Stimulated activated CD4-positive, alpha-beta T cell treated with anti-CD3 and anti-CD28 coated beads, TNF-alpha, amount 100 ng/mL, for 48 hours (primary cell): ENCODE data around the gene COPB1.

ENCODE experiments used
- DNase-seq, 3 donors: peaks; one replicate each; pipeline ENCODE4 v3.0.0-alpha.2; 2020; ENCODE audit warnings: low read depth in 3 of 3

The COPB1 gene

DNA sequence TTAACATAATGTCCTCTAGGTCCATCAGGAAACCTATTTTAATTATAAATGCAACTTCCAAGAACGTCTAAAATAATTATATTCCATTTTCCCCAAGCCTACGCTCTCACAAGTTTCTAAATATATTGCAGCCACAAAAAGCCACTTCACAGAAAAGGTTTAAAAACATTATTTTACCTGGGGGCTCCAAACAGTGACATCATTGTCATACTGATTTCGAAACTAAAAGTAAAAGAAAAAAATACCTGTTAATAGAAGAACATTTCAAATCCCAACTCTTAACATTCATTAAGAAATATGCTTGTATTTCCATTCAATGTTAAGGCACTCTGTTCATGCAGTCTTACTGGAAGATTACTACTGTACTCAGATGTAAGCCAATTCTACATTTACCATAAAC is 19.2 kb upstream of the COPB1 start:
- no peak for DNase-seq

DNA sequence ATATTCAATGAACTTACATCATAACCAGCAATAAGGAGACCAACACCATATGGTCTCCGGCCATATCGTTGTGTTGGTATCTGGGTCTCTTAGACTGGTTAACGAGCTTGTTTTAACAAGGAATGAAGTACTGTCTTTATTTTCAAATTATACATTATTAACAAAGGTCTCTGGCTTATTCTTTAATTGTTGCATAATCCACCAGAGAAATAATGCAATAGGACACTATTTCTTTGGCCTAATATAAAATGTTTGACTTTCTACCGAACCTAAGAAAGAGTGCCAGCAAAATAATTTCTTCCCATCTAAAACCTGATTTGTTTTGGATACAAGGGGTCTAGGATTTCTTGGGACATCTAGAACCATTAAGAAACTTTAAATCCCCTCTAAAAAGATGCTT is 14.2 kb upstream of the COPB1 start:
- DNase-seq: no peak

- no peak for DNase-seq
Observed at GRCh38 chr11:14506532-14506931, 6.9 kb upstream of the COPB1 start.

- DNase-seq: no peak
Observed at GRCh38 chr11:14503023-14503422, 3.4 kb upstream of the COPB1 start.

DNA sequence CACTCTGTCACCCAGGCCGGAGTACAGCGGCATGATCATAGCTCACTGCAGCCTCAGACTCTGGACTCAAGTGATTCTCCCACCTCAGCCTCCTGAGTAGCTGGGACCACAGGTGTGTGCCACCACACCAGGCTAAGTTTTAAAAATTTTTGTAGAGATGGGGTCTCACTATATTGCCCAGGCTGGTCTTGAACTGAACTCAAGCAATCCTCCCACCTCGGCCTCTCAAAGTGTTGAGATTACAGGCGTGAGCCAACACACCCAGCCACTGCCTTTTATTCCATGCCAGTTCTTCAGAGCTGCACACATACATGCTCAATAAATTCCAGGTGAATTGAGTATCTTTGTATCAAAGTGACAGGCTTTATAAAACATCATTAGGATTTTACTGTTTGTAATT is 2.4 kb upstream of the COPB1 start:
- no peak for DNase-seq

GRCh38 chr11:14500181-14500651 is 605 bp upstream of the COPB1 start:
- peak in 1 of 3 donors; percentile 8 for DNase-seq

DNA sequence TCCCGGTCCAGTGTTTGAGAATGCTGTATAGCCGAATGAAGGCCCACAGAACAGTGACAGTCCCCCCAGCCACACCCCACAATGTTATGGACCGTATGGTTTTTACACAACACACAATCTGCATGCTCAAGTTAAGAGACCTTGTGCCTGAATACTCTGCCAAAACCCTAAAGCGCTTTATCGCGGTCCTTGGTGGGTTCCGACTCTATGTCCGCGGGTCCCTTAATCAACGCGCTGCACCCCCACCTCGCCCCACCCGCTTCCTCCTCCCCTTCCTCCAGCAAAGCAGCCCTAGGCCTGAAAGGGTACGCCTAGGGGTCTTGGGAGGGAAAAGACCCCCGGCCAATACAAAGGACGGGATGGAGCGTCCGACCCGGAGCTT is 442 bp downstream of the COPB1 start:
- peak in 2 of 3 donors; percentile 7 to 31 for DNase-seq

- no peak for DNase-seq
Observed at GRCh38 chr11:14480716-14481115, 18.9 kb downstream of the COPB1 start.

DNA sequence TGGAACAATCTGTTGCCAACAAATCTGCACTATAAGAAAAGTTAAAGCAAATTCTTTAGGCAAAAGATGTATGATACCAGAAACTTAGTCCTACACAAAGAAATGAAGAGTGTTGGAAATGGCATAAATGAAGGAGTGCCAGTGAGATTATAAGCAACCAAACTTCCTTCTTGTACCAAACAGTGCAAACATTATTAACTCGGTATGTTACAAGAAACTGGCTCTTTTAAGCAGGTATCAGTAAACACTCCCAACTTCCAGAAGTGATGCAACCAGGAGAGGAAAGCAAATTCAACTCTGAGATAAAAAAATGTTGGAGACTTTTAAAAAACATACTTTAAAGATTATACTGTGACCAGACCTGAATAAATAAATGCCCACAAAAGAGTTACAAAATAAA is 28.5 kb downstream of the COPB1 start:
- no peak for DNase-seq

DNA sequence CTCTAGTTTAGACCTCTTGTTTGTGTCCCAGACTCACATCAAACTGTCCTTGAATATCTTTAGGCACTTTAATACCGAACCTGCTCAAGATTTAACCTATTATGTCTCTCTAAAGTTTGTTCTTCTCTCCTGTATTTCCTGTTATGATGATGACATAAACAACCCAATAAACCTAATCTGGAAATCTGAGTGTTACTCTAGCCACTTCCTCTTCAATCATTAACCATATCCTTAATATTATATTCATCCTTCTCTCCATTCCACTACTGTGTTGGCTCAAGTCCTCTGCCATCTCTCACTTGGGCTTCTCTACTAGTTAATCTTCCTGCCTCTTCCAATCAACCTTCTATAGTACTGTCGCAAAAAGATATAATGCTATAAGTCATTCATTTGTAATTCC is 36.0 kb downstream of the COPB1 start:
- no peak for DNase-seq

DNA sequence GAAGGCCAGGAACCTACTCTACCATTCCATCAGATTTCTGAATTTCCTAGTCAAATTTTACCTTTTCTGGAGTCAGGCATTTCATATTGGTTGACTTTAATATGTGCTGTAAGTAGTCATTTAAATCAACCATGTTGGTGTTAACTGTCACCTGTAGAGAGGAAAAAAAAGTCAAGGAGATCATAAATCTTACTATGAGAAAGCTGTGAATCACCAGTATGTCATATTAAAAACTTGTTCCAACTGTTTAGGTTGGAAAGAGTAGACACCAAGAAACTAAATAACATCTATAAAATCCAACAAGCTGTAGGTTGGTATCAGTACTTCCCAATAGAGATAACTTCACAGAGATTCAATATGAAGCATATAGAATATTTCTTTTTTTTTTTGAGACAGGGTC is 39.5 kb downstream of the COPB1 start:
- no peak for DNase-seq

- no peak for DNase-seq
Observed at GRCh38 chr11:14458377-14458776, 41.2 kb downstream of the COPB1 start.

- DNase-seq: no peak
Observed at GRCh38 chr11:14455648-14456430, 43.8 kb downstream of the COPB1 start.

GRCh38 chr11:14454861-14455632 is 44.6 kb downstream of the COPB1 start:
- DNase-seq: no peak

DNA sequence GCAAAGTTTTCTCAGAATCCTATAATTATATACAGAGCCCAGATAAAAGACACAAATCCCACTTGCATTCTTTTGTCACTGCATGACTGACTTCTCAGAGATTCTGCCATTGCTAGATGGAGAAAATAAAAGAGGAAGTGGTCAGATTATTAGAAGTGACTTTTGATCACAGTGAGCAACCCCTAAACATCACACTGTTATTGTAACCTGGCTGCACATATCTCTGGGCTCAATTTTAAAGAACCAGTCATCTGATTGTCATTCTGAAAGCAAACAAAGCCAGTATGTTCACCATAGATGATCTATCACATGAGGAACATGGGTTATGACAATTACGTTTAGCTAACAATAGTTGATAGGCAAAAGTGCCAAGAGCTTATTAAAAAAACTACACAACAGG is 47.8 kb downstream of the COPB1 start:
- no peak for DNase-seq

GRCh38 chr11:14449302-14449714 is 50.3 kb downstream of the COPB1 start:
- DNase-seq: no peak

- no peak for DNase-seq
Observed at GRCh38 chr11:14448240-14448639, 51.4 kb downstream of the COPB1 start.

DNA sequence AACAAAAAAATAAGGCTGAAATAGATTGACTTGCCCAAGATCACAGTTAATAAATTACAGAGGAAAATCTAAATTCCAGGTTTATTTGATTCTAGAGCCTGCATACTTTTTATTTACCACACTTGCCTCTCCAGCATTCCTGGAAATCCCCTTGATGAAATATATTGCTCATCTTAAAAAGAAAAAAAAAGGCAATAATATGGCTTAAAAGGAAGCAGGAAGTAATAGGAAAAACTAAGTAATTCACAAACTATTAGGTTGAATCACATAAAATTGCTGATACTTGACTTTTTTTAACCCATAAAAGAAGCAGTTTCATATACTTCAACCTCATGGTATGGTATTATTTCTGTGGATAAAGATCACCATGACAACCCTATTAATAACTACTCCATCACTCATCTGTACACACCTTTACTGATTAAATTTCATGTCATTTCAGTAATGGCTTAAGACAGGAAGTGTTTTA is 52.9 kb downstream of the COPB1 start:
- no peak for DNase-seq

DNA sequence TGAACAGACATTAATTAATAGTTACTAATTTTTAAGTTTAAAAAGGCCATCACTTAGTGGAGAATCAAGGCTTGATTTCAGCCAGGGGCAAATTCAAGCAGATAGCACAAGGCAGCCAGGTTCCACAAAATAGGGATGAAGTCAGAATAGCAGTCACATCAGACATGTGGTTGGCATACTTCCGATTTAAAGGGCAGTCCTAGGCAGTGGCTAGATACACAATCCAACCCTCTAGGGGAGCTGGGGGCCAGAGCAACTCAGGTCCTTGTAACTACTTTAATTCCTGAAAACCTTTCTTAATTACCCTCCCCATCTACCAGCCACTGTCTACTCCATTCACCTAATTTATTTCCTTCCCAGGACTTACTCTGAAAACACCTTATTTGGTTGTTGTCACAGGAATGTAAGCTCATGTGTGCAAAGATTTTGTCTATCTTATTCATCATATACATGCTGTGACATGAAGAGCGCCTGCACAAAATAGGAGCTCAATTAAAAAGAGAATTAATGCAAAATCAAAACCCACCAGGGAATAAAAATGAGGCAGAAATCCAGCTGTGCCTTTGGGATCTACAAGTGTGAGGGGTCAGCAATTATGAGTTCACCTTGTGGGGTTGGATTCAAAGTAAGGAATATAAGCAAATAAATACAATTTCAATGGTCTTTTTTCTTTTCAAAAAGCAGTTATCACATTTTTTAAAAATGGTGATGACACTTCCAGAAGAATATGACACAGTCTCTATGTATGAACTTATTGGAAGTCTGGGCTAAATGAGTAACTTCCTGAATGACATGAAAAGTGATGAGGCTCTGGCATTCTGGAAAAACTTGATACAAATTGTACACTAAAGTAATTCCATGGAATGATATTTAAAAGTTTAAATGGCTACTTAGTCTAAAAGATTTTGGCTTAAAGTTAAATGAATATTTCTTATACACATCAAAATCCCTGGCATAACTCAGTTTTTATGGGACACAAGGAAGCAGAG is 53.8 kb downstream of the COPB1 start:
- DNase-seq: no peak

DNA sequence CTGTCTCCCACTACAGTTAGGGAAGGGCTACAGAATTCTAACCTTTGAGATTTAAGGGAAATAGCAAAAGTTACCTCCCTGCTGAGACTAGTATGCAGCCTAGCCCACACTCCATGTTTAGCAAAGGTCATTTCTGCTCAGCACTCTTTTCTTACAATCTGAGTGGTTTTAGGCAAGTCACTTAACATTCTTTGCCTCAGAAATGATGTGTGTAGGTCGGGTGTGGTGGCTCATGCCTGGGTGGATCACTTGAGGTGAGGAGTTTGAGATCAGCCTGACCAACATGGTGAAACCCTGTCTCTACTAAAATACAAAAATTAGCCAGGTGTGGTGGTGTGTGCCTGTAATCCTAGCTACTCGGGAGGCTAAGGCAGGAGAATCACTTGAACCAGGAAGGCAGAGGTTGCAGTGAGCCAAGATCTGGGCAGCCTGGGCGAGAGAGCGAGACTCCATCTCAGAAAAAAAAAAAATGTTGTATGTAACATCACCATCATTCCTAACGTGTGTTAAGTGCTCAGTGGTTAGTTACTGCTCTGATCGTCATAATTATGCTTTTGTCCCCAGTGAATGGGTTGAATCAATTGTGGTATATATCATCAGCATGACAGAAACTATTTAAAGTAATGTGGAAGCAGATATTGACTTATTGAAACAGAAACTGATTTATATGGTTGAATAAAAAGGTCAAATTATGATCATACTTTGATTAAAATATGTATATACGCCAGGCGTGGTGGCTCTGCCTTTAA is 55.0 kb downstream of the COPB1 start:
- DNase-seq: no peak

GRCh38 chr11:14443638-14444037 is 56.0 kb downstream of the COPB1 start:
- DNase-seq: no peak
